K562 (cell line): ENCODE results near the gene MASP1. TPM values are rescaled to one million over a fixed set of nuclear protein-coding genes. Genes with fewer than 3 reads are reported as not detected.

Experiments used
- ATAC-seq: fragments of 200-7000 bp; cut with Tn5 transposase; 3 replicates; pipeline ENCODE4 v1.9.1; 2020; ENCODE audit warnings: moderate library complexity
- BruUV-seq: library from RNA; stranded (reverse); fragments of 400-500 nt; replicated peaks from 2 replicates; lab custom pipeline; 2021; lab: Mats Ljungman, UMichigan
- CTCF ChIA-PET: fragments of 300-600 bp; formaldehyde crosslinking; extraction: SDS; loops from one replicate; lab custom pipeline; 2021; ENCODE audit warnings: low intra/inter-chr PET ratio; lab: Yijun Ruan, JAX
- POLR2A ChIA-PET: fragments of 300-600, 350-650 bp; sonication (Branson Sonifier 250); formaldehyde crosslinking; extraction: SDS; loops from one replicate; lab custom pipeline; 2021; ENCODE audit warnings: antibody characterized with exemption, inconsistent platforms; lab: Yijun Ruan, JAX
- DNase-seq, 4 experiments: peaks; one replicate each; pipeline versions ENCODE4 v3.0.0 to v3.0.0-alpha.2; 2011 to 2018; ENCODE audit warnings: low spot score in 3 of 4, mixed read lengths in 3 of 4; ENCODE audit errors: extremely low read depth in 1 of 4
- FAIRE-seq: peaks from 2 replicates; lab custom pipeline; 2011; peaks lifted over from hg19 to GRCh38; lab: Jason Lieb, UNC
- H2AFZ ChIP-seq: 2 replicates; pipeline ENCODE4 v1.6.0; 2011; ENCODE audit warnings: low read depth, low read length, control low read depth, inconsistent platforms
- H3K27ac ChIP-seq: fragments of 200-600 bp; 3 replicates; pipeline ENCODE4 v1.8.0; 2011; ENCODE audit warnings: low read depth, mild to moderate bottlenecking, control low read depth, inconsistent platforms, low read length, moderate library complexity, mixed read lengths; ENCODE audit errors: extremely low read depth
- H3K27me3 ChIP-seq, 2 experiments: fragments of 300-600 bp in 1 of 2; 2 replicates in 1 of 2; 3 replicates in 1 of 2; pipeline versions ENCODE4 v1.6.0 to v1.8.0; 2011; ENCODE audit warnings: inconsistent platforms in 2 of 2, low read length in 2 of 2, mild to moderate bottlenecking in 1 of 2, mixed read lengths in 1 of 2, moderate library complexity in 1 of 2; ENCODE audit not compliant: control insufficient read depth in 2 of 2, insufficient read depth in 2 of 2
- H3K36me3 ChIP-seq: fragments of 300-600 bp; 3 replicates; pipeline ENCODE4 v1.8.0; 2011; ENCODE audit warnings: mild to moderate bottlenecking, low read length, inconsistent platforms; ENCODE audit not compliant: control insufficient read depth, insufficient read depth
- H3K4me1 ChIP-seq, 2 experiments: fragments of 200-600 bp in 1 of 2; replicated peaks in 1 of 2; 2 replicates in 1 of 2; 3 replicates in 1 of 2; pipeline versions ENCODE4 v1.5.1 to v1.8.0; 2011; ENCODE audit warnings: inconsistent platforms in 2 of 2, low read length in 2 of 2, mild to moderate bottlenecking in 1 of 2, mixed read lengths in 1 of 2, moderate library complexity in 1 of 2; ENCODE audit not compliant: control insufficient read depth in 2 of 2, insufficient read depth in 2 of 2
- H3K4me2 ChIP-seq: 2 replicates; pipeline ENCODE4 v1.6.1; 2011; ENCODE audit warnings: low read length, control low read depth, inconsistent platforms, mixed read lengths; ENCODE audit not compliant: insufficient read depth
- H3K4me3 ChIP-seq: fragments of 200-600 bp; sonication (generic), shearing (Covaris generic); 2 replicates; pipeline ENCODE4 v1.5.1; 2016; ENCODE audit warnings: control low read depth, inconsistent platforms
- H3K79me2 ChIP-seq: fragments of 200-600 bp; 3 replicates; pipeline ENCODE4 v1.8.0; 2011; ENCODE audit warnings: low read length, inconsistent platforms; ENCODE audit not compliant: control insufficient read depth, insufficient read depth
- H3K9ac ChIP-seq, 2 experiments: 2 replicates each; pipeline versions ENCODE4 v1.6.0 to v1.6.1; 2011; ENCODE audit warnings: low read depth in 2 of 2, low read length in 2 of 2, control low read depth in 1 of 2, inconsistent platforms in 1 of 2, mild to moderate bottlenecking in 1 of 2, mixed read lengths in 1 of 2; ENCODE audit not compliant: insufficient read depth in 1 of 2
- H3K9me1 ChIP-seq: one replicate; pipeline ENCODE4 v1.6.0; 2011; ENCODE audit warnings: inconsistent platforms, mild to moderate bottlenecking, low read length, moderate library complexity; ENCODE audit not compliant: control insufficient read depth, insufficient read depth
- H3K9me3 ChIP-seq: replicated peaks from 2 replicates; pipeline ENCODE4 v1.5.1; 2011; ENCODE audit warnings: low read depth, low read length, inconsistent platforms; ENCODE audit not compliant: control insufficient read depth, insufficient read depth
- H4K20me1 ChIP-seq: replicated peaks from 2 replicates; pipeline ENCODE4 v1.6.1; 2011; ENCODE audit warnings: low read length, inconsistent platforms, mixed read lengths; ENCODE audit not compliant: control insufficient read depth, insufficient read depth
- CBFA2T2 ChIP-seq: fragments of 450-650 bp; conservative IDR thresholded peaks from 2 replicates; pipeline ENCODE4 v1.6.1; 2017; ENCODE audit warnings: mild to moderate bottlenecking
- MBD1 ChIP-seq: fragments of 250-450 bp; sonication (Bioruptor Pico); IDR thresholded peaks from 2 replicates; pipeline ENCODE4 v1.8.0; 2022; ENCODE audit warnings: inconsistent platforms
- MBD2 ChIP-seq: sonication (generic); IDR thresholded peaks from 2 replicates; pipeline ENCODE4 v1.6.1; 2016; ENCODE audit warnings: low read depth, borderline replicate concordance
- MYBL2 ChIP-seq, 2 experiments: fragments of 450-650 bp in 1 of 2; sonication (generic) in 1 of 2; formaldehyde crosslinking in 1 of 2; IDR thresholded peaks; 2 replicates each; pipeline versions ENCODE4 v1.6.1 to v1.8.1; 2017 to 2022; ENCODE audit warnings: borderline replicate concordance in 1 of 2, inconsistent platforms in 1 of 2, low read depth in 1 of 2, mild to moderate bottlenecking in 1 of 2, missing genetic modification reagents in 1 of 2, moderate library complexity in 1 of 2
- POLR2AphosphoS5 ChIP-seq: IDR thresholded peaks from 2 replicates; pipeline ENCODE4 v1.6.1; 2011; ENCODE audit warnings: mild to moderate bottlenecking, low read depth, low read length, moderate library complexity; ENCODE audit not compliant: control insufficient read depth, insufficient read depth
- PRMT5 ChIP-seq: sonication (generic); formaldehyde crosslinking; IDR thresholded peaks from 2 replicates; pipeline ENCODE4 v1.5.0; 2020; ENCODE audit warnings: missing genetic modification reagents
- RFX7 ChIP-seq: fragments of 250-450 bp; sonication (Bioruptor Pico); IDR thresholded peaks from 2 replicates; pipeline ENCODE4 v1.5.1; 2021; ENCODE audit warnings: mild to moderate bottlenecking
- SAFB ChIP-seq: fragments of 200-400 bp; formaldehyde crosslinking; IDR thresholded peaks from 2 replicates; pipeline ENCODE4 v1.6.1; 2017; ENCODE audit warnings: low read depth, low read length, borderline replicate concordance
- SFPQ ChIP-seq: fragments of 200-400 bp; formaldehyde crosslinking; IDR thresholded peaks from 2 replicates; pipeline ENCODE4 v1.6.1; 2017; ENCODE audit warnings: mild to moderate bottlenecking, low read depth, low read length, moderate library complexity
- SRSF7 ChIP-seq: fragments of 200-400 bp; formaldehyde crosslinking; optimal IDR thresholded peaks from 2 replicates; pipeline ENCODE3; 2017; ENCODE audit warnings: mild to moderate bottlenecking, low read depth, low read length
- ZFP30 ChIP-seq: fragments of 250-450 bp; sonication (Bioruptor Pico); IDR thresholded peaks from 2 replicates; pipeline ENCODE4 v1.8.0; 2022; ENCODE audit warnings: moderate library complexity, mild to moderate bottlenecking, inconsistent platforms, borderline replicate concordance
- ZNF217 ChIP-seq: sonication (generic); formaldehyde crosslinking; IDR thresholded peaks from 2 replicates; pipeline ENCODE4 v1.8.0; 2022; ENCODE audit warnings: mild to moderate bottlenecking, missing genetic modification reagents
- ZNF586 ChIP-seq: fragments of 450-650 bp; formaldehyde crosslinking; conservative IDR thresholded peaks from 2 replicates; pipeline ENCODE4 v1.4.0; 2020; ENCODE audit warnings: mild to moderate bottlenecking, moderate library complexity
- WGBS: fragments of 100-300 bp; shearing (Covaris generic); methylation state at CpG from one replicate; pipeline ENCODE4 v1.1.6; 2016; ENCODE audit warnings: low coverage, mixed read lengths; ENCODE audit not compliant: insufficient coverage; ENCODE audit errors: missing lambda C conversion rate; 5-methylcytosine and 5-hydroxymethylcytosine counted together
- in situ Hi-C: fragments of 300-500 bp; cut with MboI; formaldehyde crosslinking; loops from 4 replicates; pipeline ENCODE4 v1.15.0; 2018; ENCODE audit warnings: inconsistent platforms, mixed read lengths
- intact Hi-C: fragments of 100-400 bp; cut with micrococcal nuclease; formaldehyde crosslinking; loops from 2 replicates; pipeline ENCODE4 v1.14.2; 2022
- polyA plus RNA-seq, 8 experiments: library from polyadenylated mRNA; depleted of rRNA in 4 of 8; stranded (reverse) in 5 of 8; unstranded in 3 of 8; fragments of >200 nt; fragmentation: Nextera tagmentation in 2 of 8; fragmentation: Illumina TruSeq in 1 of 8; extraction: Ambion mirVana in 2 of 8; extraction: Trizol in 1 of 8; gene quantifications; 2 replicates each; pipeline versions ENCODE4 v1.2.1 to v1.2.3, GENCODE V29; 2011 to 2014; ENCODE audit warnings: inconsistent platforms in 1 of 8, missing spikeins in 1 of 8
- total RNA-seq, 7 experiments: library from RNA; depleted of rRNA in 6 of 7; stranded (reverse); fragments of >200 nt in 6 of 7; fragmentation: Illumina TruSeq in 2 of 7; extraction: Trizol in 2 of 7; gene quantifications; 2 replicates each; pipeline versions ENCODE4 v1.2.1 to v1.2.3, GENCODE V29; 2011 to 2021; ENCODE audit warnings: low replicate concordance in 1 of 7

Gene MASP1
- total and polyA plus RNA-seq, 9 of the 15 experiments (the other 6 are each of a cell fraction or from before 2014, with no cell fraction given), result 0.03 to 0.24 (median 0.20) TPM; not detected in 3

- H3K4me2 ChIP-seq, result no peak overlapping the region
- in situ Hi-C loops (no loop called here), intact Hi-C loops (no loop called here)
- ChIA-PET CTCF (no interaction called here), POLR2A (interaction anchor here (0.6 to 0.7 kb wide), 2 partner anchors 12 to 29 kb away, joined by 3 read pairs; no protein-coding TSS in a partner anchor)
- H3K4me1 ChIP-seq, result no peaks in the 10 kb centered on the region
- H3K27ac ChIP-seq, result no peak overlapping the region
- H3K27me3 ChIP-seq, result peaks cover 0 to 4% of the 10 kb centered on the region in 2 experiments; a peak in 2 of 5 replicates
- H3K79me2 ChIP-seq, result no peaks in the 10 kb centered on the region
- ATAC-seq (no peak), DNase-seq (no peak), FAIRE-seq (no peak)
- H3K36me3 ChIP-seq, result no peaks in the 10 kb centered on the region
- 0% methylated on average over 3 of the region's 3 CpGs for WGBS
- H3K9me1 ChIP-seq, result no peaks in the 10 kb centered on the region
- no peak for TF ChIP-seq SAFB
- TF ChIP-seq SFPQ, result no peak
- TF ChIP-seq SRSF7, result no peak
- no peak for TF ChIP-seq MBD1 (CRISPR knock-in tag)
- TF ChIP-seq ZFP30 (CRISPR knock-in tag), result no peak
- no peak for TF ChIP-seq CBFA2T2
- no peak for TF ChIP-seq RFX7 (CRISPR knock-in tag)
- no peak for TF ChIP-seq ZNF586 (CRISPR knock-in tag)
- TF ChIP-seq MBD2, result no peak
- TF ChIP-seq POLR2AphosphoS5, result no peak
- TF ChIP-seq ZNF217 (CRISPR knock-in tag), result no peak
- no peak for TF ChIP-seq PRMT5
- TF ChIP-seq MYBL2 (IDR thresholded peaks at IDR 0.05; ENCODE audit: low read depth), result no peak
- TF ChIP-seq MYBL2 (CRISPR knock-in tag; IDR thresholded peaks at IDR 0.05; ENCODE audit: borderline replicate concordance), result no peak
- H3K4me3 ChIP-seq, result no peak overlapping the region
- H2AFZ ChIP-seq, result no peak overlapping the region
- no peaks in the 10 kb centered on the region for H3K9me3 ChIP-seq
- no TSS peak for BruUV-seq
- H3K9ac ChIP-seq, result no peak overlapping the region
- H4K20me1 ChIP-seq, result no peaks in the 10 kb centered on the region; the same call in 1 of the 2 replicates
These were observed 37.2 kb upstream of the MASP1 start for GRCh38 chr3:187328691-187329090.
